SK-N-SH (cell line): ENCODE data around the gene MPHOSPH9. TPM values are rescaled to one million over a fixed set of nuclear protein-coding genes. Genes with fewer than 3 reads are reported as not detected.

ENCODE experiments used
- CTCF ChIA-PET: fragments of 300-600, 350-600 bp; formaldehyde crosslinking; extraction: SDS; loops from one replicate; lab custom pipeline; 2021; lab: Yijun Ruan, JAX
- POLR2A ChIA-PET: fragments of 350-600 bp; sonication (Branson Sonifier 250); formaldehyde crosslinking; extraction: SDS; loops from one replicate; lab custom pipeline; 2020; ENCODE audit warnings: antibody characterized with exemption, inconsistent platforms; lab: Yijun Ruan, JAX
- DNase-seq: peaks from one replicate; pipeline ENCODE4 v3.0.0; 2012
- H2AFZ ChIP-seq: fragments of 200-600 bp; sonication (generic); 2 replicates; pipeline ENCODE4 v1.8.1; 2016; ENCODE audit warnings: antibody characterized with exemption, mild to moderate bottlenecking, low read depth
- H3F3A ChIP-seq: fragments of 200-600 bp; sonication (generic); replicated peaks from 2 replicates; pipeline ENCODE3; 2016; ENCODE audit warnings: antibody characterized with exemption, mild to moderate bottlenecking; ENCODE audit not compliant: insufficient read depth
- H3K27ac ChIP-seq, 2 experiments: fragments of 200-500 bp in 1 of 2; fragments of 200-600 bp in 1 of 2; sonication (Bioruptor generic) in 1 of 2; sonication (generic), shearing (Covaris generic) in 1 of 2; 2 replicates each; pipeline versions ENCODE4 v1.5.1 to v1.6.1; 2014 to 2016; ENCODE audit warnings: low read depth in 2 of 2, inconsistent platforms in 1 of 2, low read length in 1 of 2, mild to moderate bottlenecking in 1 of 2, mixed read lengths in 1 of 2
- H3K27me3 ChIP-seq: fragments of 200-600 bp; sonication (generic), shearing (Covaris generic); 2 replicates; pipeline ENCODE4 v1.6.1; 2016; ENCODE audit warnings: mixed run types; ENCODE audit not compliant: insufficient read depth
- H3K36me3 ChIP-seq, 2 experiments: fragments of 200-500 bp in 1 of 2; fragments of 200-600 bp in 1 of 2; sonication (Bioruptor generic) in 1 of 2; sonication (generic) in 1 of 2; replicated peaks in 1 of 2; 2 replicates each; pipeline versions ENCODE3 to v1.5.1; 2014 to 2016; ENCODE audit warnings: low read length in 1 of 2, mild to moderate bottlenecking in 1 of 2; ENCODE audit not compliant: insufficient read depth in 2 of 2, control insufficient read depth in 1 of 2
- H3K4me1 ChIP-seq, 2 experiments: fragments of 200-500 bp in 1 of 2; fragments of 200-600 bp in 1 of 2; sonication (Bioruptor generic) in 1 of 2; sonication (generic), shearing (Covaris generic) in 1 of 2; 2 replicates each; pipeline versions ENCODE4 v1.5.1 to v1.6.1; 2014 to 2016; ENCODE audit warnings: low read depth in 1 of 2, low read length in 1 of 2, mixed run types in 1 of 2; ENCODE audit not compliant: insufficient read depth in 2 of 2, control insufficient read depth in 1 of 2
- H3K4me2 ChIP-seq: fragments of 200-600 bp; sonication (generic), shearing (Covaris generic); 2 replicates; pipeline ENCODE4 v1.6.1; 2017; ENCODE audit warnings: mixed run types
- H3K4me3 ChIP-seq, 2 experiments: fragments of 200-500 bp in 1 of 2; fragments of 200-600 bp in 1 of 2; sonication (Bioruptor generic) in 1 of 2; sonication (generic), shearing (Covaris generic) in 1 of 2; 2 replicates each; pipeline versions ENCODE4 v1.5.1 to v1.8.1; 2014 to 2016; ENCODE audit warnings: low read depth in 2 of 2, inconsistent platforms in 1 of 2, low read length in 1 of 2, mild to moderate bottlenecking in 1 of 2, mixed read lengths in 1 of 2, moderate library complexity in 1 of 2
- H3K79me2 ChIP-seq: fragments of 200-600 bp; sonication (generic); 2 replicates; pipeline ENCODE4 v1.8.1; 2017; ENCODE audit warnings: mild to moderate bottlenecking; ENCODE audit not compliant: insufficient read depth
- H3K9ac ChIP-seq: fragments of 200-600 bp; sonication (generic); 2 replicates; pipeline ENCODE4 v1.6.1; 2017; ENCODE audit warnings: mixed run types
- H3K9me2 ChIP-seq: fragments of 200-600 bp; sonication (generic); 2 replicates; pipeline ENCODE4 v1.6.1; 2017; ENCODE audit warnings: mixed run types
- H3K9me3 ChIP-seq: fragments of 200-600 bp; sonication (generic); 2 replicates; pipeline ENCODE4 v1.6.1; 2017; ENCODE audit warnings: mixed run types, mild to moderate bottlenecking, moderate library complexity
- H4K20me1 ChIP-seq: fragments of 200-600 bp; sonication (generic); 2 replicates; pipeline ENCODE4 v1.6.1; 2017; ENCODE audit warnings: mild to moderate bottlenecking, mixed run types; ENCODE audit not compliant: insufficient read depth
- ELF1 ChIP-seq: IDR thresholded peaks from 2 replicates; pipeline ENCODE4 v1.4.0; 2012
- GABPA ChIP-seq: IDR thresholded peaks from 2 replicates; pipeline ENCODE4 v1.4.0; 2012; ENCODE audit warnings: low read depth, mild to moderate bottlenecking
- GATA2 ChIP-seq: sonication (generic); formaldehyde crosslinking; IDR thresholded peaks from 2 replicates; pipeline ENCODE4 v1.5.0; 2020; ENCODE audit warnings: mild to moderate bottlenecking, missing genetic modification reagents
- JUND ChIP-seq: IDR thresholded peaks from 2 replicates; pipeline ENCODE4 v1.4.0; 2012
- MEF2A ChIP-seq: IDR thresholded peaks from 2 replicates; pipeline ENCODE4 v1.4.0; 2012; ENCODE audit warnings: low read depth, borderline replicate concordance
- RAD21 ChIP-seq: IDR thresholded peaks from 2 replicates; pipeline ENCODE4 v1.6.1; 2012; ENCODE audit warnings: mild to moderate bottlenecking, low read length
- RXRA ChIP-seq: IDR thresholded peaks from 2 replicates; pipeline ENCODE4 v1.4.0; 2012; ENCODE audit warnings: low read depth, mild to moderate bottlenecking, borderline replicate concordance
- WGBS: methylation state at CpG from one replicate; pipeline ENCODE4 v1.1.6; 2017; ENCODE audit warnings: low lambda C conversion rate; 5-methylcytosine and 5-hydroxymethylcytosine counted together
- polyA plus RNA-seq, 3 experiments: library from polyadenylated mRNA; depleted of rRNA; stranded (reverse); fragments of >200 nt; gene quantifications; 2 replicates each; pipeline ENCODE4 v1.2.3, GENCODE V29; 2012
- TF ChIP-seq, protein P1 (sequence below): fragments of 150-350 bp; IDR thresholded peaks from 2 replicates; pipeline ENCODE4 v1.6.1; 2016; ENCODE audit warnings: mild to moderate bottlenecking, low read depth, low read length
- TF ChIP-seq, protein P2 (sequence below): fragments of 200-600 bp; sonication (generic); IDR thresholded peaks from 2 replicates; pipeline ENCODE4 v1.6.1; 2017; ENCODE audit warnings: antibody characterized with exemption, mild to moderate bottlenecking, moderate library complexity

MPHOSPH9 gene
- polyA plus RNA-seq, 1 of the 3 experiments (the other 2 are of a cell fraction), result 9.0 TPM

DNA sequence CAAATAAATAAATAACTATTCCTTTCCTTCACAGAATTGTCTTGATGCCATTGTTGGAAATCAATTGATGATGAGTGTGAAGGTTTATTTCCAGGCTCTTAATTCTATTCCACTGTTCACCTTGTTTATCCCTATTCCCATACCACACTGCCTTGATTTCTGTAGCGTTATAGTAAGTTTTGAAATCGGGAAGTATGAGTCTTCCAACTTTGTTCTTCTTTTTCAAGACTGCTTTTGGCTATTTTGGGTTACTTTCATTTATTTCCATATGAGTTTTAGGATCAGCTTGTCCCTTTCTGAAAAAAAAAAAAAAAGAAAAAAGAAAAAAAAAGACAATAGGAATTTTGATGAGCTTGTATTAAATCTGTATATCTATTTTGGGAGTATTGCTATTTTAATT lies 48.0 kb upstream of the MPHOSPH9 start:
- H3K27me3 ChIP-seq, result no peaks in the 10 kb centered on the region
- no peaks in the 10 kb centered on the region for H3K9me2 ChIP-seq
- H3K4me1 ChIP-seq, result no peaks in the 10 kb centered on the region
- 93% methylated on average over 2 of the region's 2 CpGs for WGBS
- H3K9ac ChIP-seq, result no peak overlapping the region
- no peak overlapping the region for H3K27ac ChIP-seq
- no peaks in the 10 kb centered on the region for H3F3A ChIP-seq
- TF ChIP-seq GATA2 (no peak), RAD21 (no peak), MEF2A (no peak)
- no peak for DNase-seq
- H3K79me2 ChIP-seq, result no peaks in the 10 kb centered on the region
- no peak overlapping the region for H3K4me3 ChIP-seq
- ChIA-PET POLR2A (no interaction called here), CTCF (interaction anchor here (2.7 kb wide), 1 partner anchor 11 kb away, joined by 11 read pairs; no protein-coding TSS in a partner anchor)
- H3K4me2 ChIP-seq, result no peak overlapping the region
- no peak overlapping the region for H2AFZ ChIP-seq
- no peaks in the 10 kb centered on the region for H3K36me3 ChIP-seq
- no peaks in the 10 kb centered on the region for H4K20me1 ChIP-seq
- no peaks in the 10 kb centered on the region for H3K9me3 ChIP-seq

DNA sequence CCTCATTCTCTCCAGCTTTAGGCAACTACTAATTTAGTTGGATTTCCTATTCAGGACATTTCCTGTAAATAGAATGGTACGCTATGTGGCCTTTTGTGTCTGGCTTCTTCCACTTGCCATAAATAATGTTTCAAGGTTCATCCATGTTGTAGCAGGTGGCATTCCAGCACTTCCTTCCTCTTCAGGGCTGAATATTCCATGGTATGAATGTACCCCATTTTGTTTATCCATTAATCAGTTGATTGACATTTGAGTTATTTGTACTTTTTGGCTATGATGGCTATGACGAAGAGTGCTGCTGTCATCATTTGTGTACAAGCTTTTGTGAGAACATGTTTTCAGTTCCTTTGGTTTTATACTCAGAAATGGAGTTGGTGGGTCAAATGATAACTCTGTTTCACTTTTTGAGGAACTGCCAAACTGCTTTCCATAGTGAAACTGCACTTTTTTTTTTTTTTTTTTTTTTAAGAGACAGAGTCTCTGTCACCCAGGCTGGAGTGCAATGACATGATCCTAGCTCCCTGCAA lies 45.2 kb upstream of the MPHOSPH9 start:
- Histone ChIP-seq H3K36me3 (no peaks in the 10 kb centered on the region), H3F3A (no peaks in the 10 kb centered on the region), H3K9me2 (no peaks in the 10 kb centered on the region), H4K20me1 (no peaks in the 10 kb centered on the region), H3K9ac (no peak overlapping the region), H3K4me2 (no peak overlapping the region), H3K4me1 (no peaks in the 10 kb centered on the region), H2AFZ (no peak overlapping the region), H3K9me3 (no peaks in the 10 kb centered on the region), H3K27ac (no peak overlapping the region), H3K27me3 (no peaks in the 10 kb centered on the region), H3K79me2 (peaks cover 2% of the 10 kb centered on the region; the same call in 1 of the 2 replicates), H3K4me3 (no peak overlapping the region)
- WGBS, result 96% methylated on average over 2 of the region's 2 CpGs
- DNase-seq, result no peak
- ChIA-PET CTCF (interaction anchor here (0.7 kb wide), 1 partner anchor 475 kb away, joined by 3 read pairs; no protein-coding TSS in a partner anchor), POLR2A (no interaction called here)
- TF ChIP-seq, protein P1, sequence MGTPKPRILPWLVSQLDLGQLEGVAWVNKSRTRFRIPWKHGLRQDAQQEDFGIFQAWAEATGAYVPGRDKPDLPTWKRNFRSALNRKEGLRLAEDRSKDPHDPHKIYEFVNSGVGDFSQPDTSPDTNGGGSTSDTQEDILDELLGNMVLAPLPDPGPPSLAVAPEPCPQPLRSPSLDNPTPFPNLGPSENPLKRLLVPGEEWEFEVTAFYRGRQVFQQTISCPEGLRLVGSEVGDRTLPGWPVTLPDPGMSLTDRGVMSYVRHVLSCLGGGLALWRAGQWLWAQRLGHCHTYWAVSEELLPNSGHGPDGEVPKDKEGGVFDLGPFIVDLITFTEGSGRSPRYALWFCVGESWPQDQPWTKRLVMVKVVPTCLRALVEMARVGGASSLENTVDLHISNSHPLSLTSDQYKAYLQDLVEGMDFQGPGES, result no peak
- TF ChIP-seq GATA2 (no peak), JUND (no peak), ELF1 (no peak), MEF2A (no peak), RXRA (no peak), GABPA (no peak)
- TF ChIP-seq, protein P2, sequence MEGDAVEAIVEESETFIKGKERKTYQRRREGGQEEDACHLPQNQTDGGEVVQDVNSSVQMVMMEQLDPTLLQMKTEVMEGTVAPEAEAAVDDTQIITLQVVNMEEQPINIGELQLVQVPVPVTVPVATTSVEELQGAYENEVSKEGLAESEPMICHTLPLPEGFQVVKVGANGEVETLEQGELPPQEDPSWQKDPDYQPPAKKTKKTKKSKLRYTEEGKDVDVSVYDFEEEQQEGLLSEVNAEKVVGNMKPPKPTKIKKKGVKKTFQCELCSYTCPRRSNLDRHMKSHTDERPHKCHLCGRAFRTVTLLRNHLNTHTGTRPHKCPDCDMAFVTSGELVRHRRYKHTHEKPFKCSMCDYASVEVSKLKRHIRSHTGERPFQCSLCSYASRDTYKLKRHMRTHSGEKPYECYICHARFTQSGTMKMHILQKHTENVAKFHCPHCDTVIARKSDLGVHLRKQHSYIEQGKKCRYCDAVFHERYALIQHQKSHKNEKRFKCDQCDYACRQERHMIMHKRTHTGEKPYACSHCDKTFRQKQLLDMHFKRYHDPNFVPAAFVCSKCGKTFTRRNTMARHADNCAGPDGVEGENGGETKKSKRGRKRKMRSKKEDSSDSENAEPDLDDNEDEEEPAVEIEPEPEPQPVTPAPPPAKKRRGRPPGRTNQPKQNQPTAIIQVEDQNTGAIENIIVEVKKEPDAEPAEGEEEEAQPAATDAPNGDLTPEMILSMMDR, result no peak
